OCI-LY1 (cell line): ENCODE data around the gene TMEM51.

Experiments used
- H2AFZ ChIP-seq: fragments of 200-600 bp; sonication (generic), shearing (Covaris generic); 2 replicates; pipeline ENCODE4 v1.6.0; 2014; ENCODE audit warnings: antibody characterized with exemption, mild to moderate bottlenecking, low read length
- H3F3A ChIP-seq: fragments of 200-600 bp; sonication (generic), shearing (Covaris generic); 2 replicates; pipeline ENCODE4 v1.6.0; 2014; ENCODE audit warnings: mild to moderate bottlenecking, antibody characterized with exemption, low read length, moderate library complexity; ENCODE audit not compliant: insufficient read depth
- H3K27ac ChIP-seq: fragments of 200-600 bp; sonication (generic); 2 replicates; pipeline ENCODE4 v1.5.1; 2014; ENCODE audit warnings: low read length, mixed run types, mild to moderate bottlenecking, low read depth; ENCODE audit not compliant: poor library complexity, severe bottlenecking
- H3K27me3 ChIP-seq: fragments of 200-600 bp; sonication (generic); 2 replicates; pipeline ENCODE4 v1.6.0; 2014; ENCODE audit warnings: antibody characterized with exemption, mild to moderate bottlenecking, low read length, moderate library complexity; ENCODE audit not compliant: insufficient read depth
- H3K36me3 ChIP-seq: fragments of 200-600 bp; sonication (generic); 2 replicates; pipeline ENCODE4 v1.6.1; 2014; ENCODE audit warnings: mild to moderate bottlenecking, antibody characterized with exemption, low read length, moderate library complexity, mixed read lengths; ENCODE audit not compliant: insufficient read depth
- H3K4me1 ChIP-seq: fragments of 200-600 bp; sonication (generic); 2 replicates; pipeline ENCODE4 v1.5.1; 2014; ENCODE audit warnings: mild to moderate bottlenecking, low read length, moderate library complexity; ENCODE audit not compliant: insufficient read depth, severe bottlenecking
- H3K4me2 ChIP-seq: fragments of 200-600 bp; sonication (generic), shearing (Covaris generic); 2 replicates; pipeline ENCODE4 v1.6.1; 2014; ENCODE audit warnings: low read length
- H3K4me3 ChIP-seq: fragments of 200-600 bp; sonication (generic); 2 replicates; pipeline ENCODE4 v1.5.1; 2014; ENCODE audit warnings: low read length, low read depth, mild to moderate bottlenecking, mixed read lengths; ENCODE audit not compliant: poor library complexity, severe bottlenecking
- H3K79me2 ChIP-seq: fragments of 200-600 bp; shearing (Covaris generic); 2 replicates; pipeline ENCODE4 v1.6.1; 2016; ENCODE audit warnings: mixed run types, low read length, mixed read lengths; ENCODE audit not compliant: insufficient read depth
- H3K9ac ChIP-seq: fragments of 200-600 bp; sonication (generic), shearing (Covaris generic); 2 replicates; pipeline ENCODE4 v1.6.1; 2014; ENCODE audit warnings: mild to moderate bottlenecking, low read length, mixed read lengths
- H3K9me2 ChIP-seq: fragments of 200-600 bp; sonication (generic), shearing (Covaris generic); 2 replicates; pipeline ENCODE4 v1.6.1; 2014; ENCODE audit warnings: low read depth, mild to moderate bottlenecking, low read length, mixed read lengths
- H3K9me3 ChIP-seq: fragments of 200-600 bp; shearing (Covaris generic); 2 replicates; pipeline ENCODE4 v1.6.1; 2014; ENCODE audit warnings: low read length, mixed read lengths
- H4K20me1 ChIP-seq: fragments of 200-600 bp; sonication (generic), shearing (Covaris generic); 2 replicates; pipeline ENCODE4 v1.6.0; 2016; ENCODE audit warnings: mild to moderate bottlenecking, low read length; ENCODE audit not compliant: insufficient read depth
- CTCF ChIP-seq: fragments of 200-600 bp; sonication (generic), shearing (Covaris generic); IDR thresholded peaks from 2 replicates; pipeline ENCODE4 v1.5.1; 2017; ENCODE audit warnings: mild to moderate bottlenecking, antibody characterized with exemption, low read length, moderate library complexity, mixed read lengths
- EZH2 ChIP-seq: fragments of 200-600 bp; sonication (generic), shearing (Covaris generic); IDR thresholded peaks from 2 replicates; pipeline ENCODE4 v1.8.0; 2017; ENCODE audit warnings: borderline replicate concordance, mixed run types, mild to moderate bottlenecking, antibody characterized with exemption, low read length, moderate library complexity, mixed read lengths

TMEM51 gene

GRCh38 chr1:15176120-15176519 is 22.6 kb downstream of the TMEM51 start:
- Histone ChIP-seq H4K20me1 (no peaks in the 10 kb centered on the region), H3K27ac (no peak overlapping the region), H3F3A (no peaks in the 10 kb centered on the region), H3K9me3 (no peaks in the 10 kb centered on the region), H3K36me3 (no peaks in the 10 kb centered on the region), H3K4me3 (no peak overlapping the region), H3K79me2 (no peaks in the 10 kb centered on the region), H3K4me1 (no peaks in the 10 kb centered on the region), H2AFZ (no peak overlapping the region), H3K9me2 (no peaks in the 10 kb centered on the region), H3K4me2 (no peak overlapping the region), H3K9ac (no peak overlapping the region), H3K27me3 (no peaks in the 10 kb centered on the region; the same call in 1 of the 2 replicates)
- TF ChIP-seq EZH2 (no peak), CTCF (no peak)

- no peaks in the 10 kb centered on the region for H3F3A ChIP-seq
- H2AFZ ChIP-seq, result no peak overlapping the region
- no peaks in the 10 kb centered on the region; the same call in 1 of the 2 replicates for H3K27me3 ChIP-seq
- H3K36me3 ChIP-seq, result no peaks in the 10 kb centered on the region
- TF ChIP-seq CTCF, result no peak
- no peak for TF ChIP-seq EZH2
- no peaks in the 10 kb centered on the region for H3K9me2 ChIP-seq
- no peak overlapping the region for H3K27ac ChIP-seq
- H3K9ac ChIP-seq, result no peak overlapping the region
- no peaks in the 10 kb centered on the region for H3K4me1 ChIP-seq
- H3K79me2 ChIP-seq, result no peaks in the 10 kb centered on the region
- H4K20me1 ChIP-seq, result no peaks in the 10 kb centered on the region
- no peak overlapping the region for H3K4me2 ChIP-seq
- H3K4me3 ChIP-seq, result no peak overlapping the region
- no peaks in the 10 kb centered on the region for H3K9me3 ChIP-seq
These were observed 23.5 kb downstream of the TMEM51 start for GRCh38 chr1:15176898-15177665.

- no peaks in the 10 kb centered on the region for H3K36me3 ChIP-seq
- TF ChIP-seq CTCF, result no peak
- no peak for TF ChIP-seq EZH2
- no peak overlapping the region for H3K4me2 ChIP-seq
- H3K79me2 ChIP-seq, result no peaks in the 10 kb centered on the region
- H3K9ac ChIP-seq, result no peak overlapping the region
- H3K9me3 ChIP-seq, result no peaks in the 10 kb centered on the region
- H3K4me3 ChIP-seq, result no peak overlapping the region
- H3K9me2 ChIP-seq, result no peaks in the 10 kb centered on the region
- no peaks in the 10 kb centered on the region; the same call in 1 of the 2 replicates for H3K27me3 ChIP-seq
- H2AFZ ChIP-seq, result no peak overlapping the region
- no peaks in the 10 kb centered on the region for H3K4me1 ChIP-seq
- H3K27ac ChIP-seq, result no peak overlapping the region
- no peaks in the 10 kb centered on the region for H4K20me1 ChIP-seq
- no peaks in the 10 kb centered on the region for H3F3A ChIP-seq
These were observed 24.2 kb downstream of the TMEM51 start for GRCh38 chr1:15177710-15178166.
